ENCODE results near the gene BRD3. TPM values are rescaled to one million over a fixed set of nuclear protein-coding genes. Genes with fewer than 3 reads are reported as not detected.

Gene BRD3
- total and polyA plus RNA-seq, 2 of the 8 experiments (the other 6 are each of a cell fraction or from before 2014, with no cell fraction given) = 31.0 to 82.7 TPM

GRCh38 chr9:133996531-133997520 lies 71.0 kb downstream of the BRD3 start (continued):
- TF ChIP-seq CHD7 (IDR thresholded peaks at IDR 0.05; ENCODE audit: insufficient replicate concordance, low read length) (no peak), RBBP5 (IDR thresholded peaks at IDR 0.05; ENCODE audit: borderline replicate concordance, low read depth, low read length) (no peak), RAD21 (IDR thresholded peaks at IDR 0.05 in 1 of 2, conservative IDR thresholded peaks at IDR 0.05 in 1 of 2; ENCODE audit: low read depth in 2 of 2, low read length in 2 of 2) (no peak), SIX5 (IDR thresholded peaks at IDR 0.05; ENCODE audit: low read depth, low read length) (no peak), CEBPB (IDR thresholded peaks at IDR 0.05; ENCODE audit: low read depth, low read length) (no peak)
